ENCODE measurements around the gene ZNF581. TPM values are rescaled to one million over a fixed set of nuclear protein-coding genes. Genes with fewer than 3 reads are reported as not detected.

ZNF581 gene
- total RNA-seq, 1 experiment from 2014 or later, result 37.1 TPM

DNA sequence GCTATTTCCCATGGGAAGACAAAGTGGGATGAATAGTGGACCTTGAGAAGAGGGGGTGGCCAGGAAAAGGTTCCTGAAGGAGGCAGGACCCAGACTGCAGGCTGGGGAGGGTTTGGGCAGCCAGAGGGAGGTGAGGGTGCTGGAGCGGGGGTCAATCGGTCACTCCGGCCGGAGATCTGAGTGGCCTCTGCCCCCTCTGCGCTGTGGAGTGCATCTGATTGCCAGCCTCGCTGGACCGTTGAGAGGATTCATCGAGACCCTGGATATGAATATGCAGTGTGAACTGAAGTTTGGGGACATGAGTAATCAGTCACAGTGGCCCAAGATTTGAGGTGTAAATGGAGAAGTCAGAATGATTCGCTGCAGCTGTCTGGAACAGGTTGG, 8.1 kb upstream of the ZNF581 start:
- BruUV-seq (replicated peaks), result TSS peak; percentile 58

DNA sequence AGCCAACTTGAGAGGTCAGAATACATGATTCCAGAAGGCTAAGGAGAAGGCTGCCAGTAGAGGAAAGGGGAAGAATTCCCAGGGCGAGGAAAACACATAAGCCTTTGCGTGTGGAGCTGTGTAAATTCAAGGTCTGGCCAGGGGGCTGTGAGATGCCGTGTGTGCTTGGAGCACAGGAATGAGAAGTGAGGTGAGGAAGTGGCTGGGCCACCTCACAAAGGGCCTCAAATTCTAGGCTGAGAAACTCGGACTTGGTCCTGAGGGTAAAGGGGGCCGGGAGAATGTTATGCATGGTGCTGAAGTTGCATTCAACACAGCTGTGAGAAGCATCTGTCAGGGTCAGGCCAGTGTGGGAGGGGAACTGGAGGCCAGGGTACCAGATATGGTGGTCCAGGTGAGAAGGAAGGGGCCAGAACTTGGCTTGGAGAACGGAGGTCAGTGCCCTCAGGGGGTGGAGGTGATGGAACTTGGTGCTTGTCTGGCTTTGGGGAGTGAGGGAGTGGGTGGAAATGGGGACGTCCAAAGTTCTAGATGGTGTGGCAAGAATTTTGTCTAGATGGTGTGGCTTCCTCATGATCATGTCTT, 7.5 kb upstream of the ZNF581 start:
- intact Hi-C loops (cut with micrococcal nuclease; ENCODE audit: unreplicated experiment), result no loop called here

More for the DNA sequence above, 8.1 kb upstream of the ZNF581 start:
- POLR2A ChIA-PET (ENCODE audit: low non-redundant PET), result no interaction called here
- peaks cover 19% of the 10 kb centered on the region for H3K4me1 ChIP-seq (ENCODE audit: insufficient read depth, low read length, poor library complexity, severe bottlenecking)
- DNase-seq (ENCODE audit: low spot score), result no peak
- peak overlapping the region; percentile 87 for H3K27ac ChIP-seq (ENCODE audit: low read depth, low read length, poor library complexity, severe bottlenecking)
- intact Hi-C loops (cut with micrococcal nuclease; ENCODE audit: unreplicated experiment), result no loop called here
- CTCF ChIA-PET, result no interaction called here
- H3K36me3 ChIP-seq (ENCODE audit: insufficient read depth, low read length, poor library complexity, severe bottlenecking), result no peaks in the 10 kb centered on the region
- no peaks in the 10 kb centered on the region for H3K27me3 ChIP-seq (replicated peaks; ENCODE audit: insufficient read depth, low read depth, low read length, poor library complexity)
- H3K4me3 ChIP-seq (ENCODE audit: low read depth, low read length, poor library complexity, severe bottlenecking), result peak overlapping the region; percentile 70
- H3K9me3 ChIP-seq (ENCODE audit: low read depth, low read length, poor library complexity, severe bottlenecking), result no peaks in the 10 kb centered on the region
- TF ChIP-seq, protein P1, sequence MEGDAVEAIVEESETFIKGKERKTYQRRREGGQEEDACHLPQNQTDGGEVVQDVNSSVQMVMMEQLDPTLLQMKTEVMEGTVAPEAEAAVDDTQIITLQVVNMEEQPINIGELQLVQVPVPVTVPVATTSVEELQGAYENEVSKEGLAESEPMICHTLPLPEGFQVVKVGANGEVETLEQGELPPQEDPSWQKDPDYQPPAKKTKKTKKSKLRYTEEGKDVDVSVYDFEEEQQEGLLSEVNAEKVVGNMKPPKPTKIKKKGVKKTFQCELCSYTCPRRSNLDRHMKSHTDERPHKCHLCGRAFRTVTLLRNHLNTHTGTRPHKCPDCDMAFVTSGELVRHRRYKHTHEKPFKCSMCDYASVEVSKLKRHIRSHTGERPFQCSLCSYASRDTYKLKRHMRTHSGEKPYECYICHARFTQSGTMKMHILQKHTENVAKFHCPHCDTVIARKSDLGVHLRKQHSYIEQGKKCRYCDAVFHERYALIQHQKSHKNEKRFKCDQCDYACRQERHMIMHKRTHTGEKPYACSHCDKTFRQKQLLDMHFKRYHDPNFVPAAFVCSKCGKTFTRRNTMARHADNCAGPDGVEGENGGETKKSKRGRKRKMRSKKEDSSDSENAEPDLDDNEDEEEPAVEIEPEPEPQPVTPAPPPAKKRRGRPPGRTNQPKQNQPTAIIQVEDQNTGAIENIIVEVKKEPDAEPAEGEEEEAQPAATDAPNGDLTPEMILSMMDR (conservative IDR thresholded peaks at IDR 0.05; ENCODE audit: low read depth, low read length), result no peak
- no peak for TF ChIP-seq EZH2 (IDR thresholded peaks at IDR 0.05; ENCODE audit: borderline replicate concordance, low read depth, low read length, poor library complexity, severe bottlenecking)

DNA sequence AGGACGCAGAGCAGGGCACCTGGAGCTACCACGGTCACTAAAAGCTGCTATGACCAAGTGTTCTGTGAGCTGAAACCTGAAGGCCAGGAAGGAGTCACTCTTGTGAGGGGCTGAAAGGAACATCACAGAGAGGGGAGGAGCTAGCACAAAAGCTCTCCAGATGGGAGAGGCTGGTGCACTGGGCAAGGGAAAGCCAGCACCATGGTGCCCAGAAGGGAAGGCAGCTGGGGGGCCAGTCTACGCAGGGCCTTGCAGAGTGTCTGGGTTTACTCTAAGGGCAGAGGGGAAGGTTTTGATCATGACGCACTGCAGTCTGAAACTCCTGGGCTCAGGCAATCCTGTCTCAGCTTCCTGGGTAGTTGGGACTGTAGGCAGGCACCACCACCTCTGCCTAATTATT, 6.7 kb upstream of the ZNF581 start:
- no peak for TF ChIP-seq EZH2 (IDR thresholded peaks at IDR 0.05; ENCODE audit: borderline replicate concordance, low read depth, low read length, poor library complexity, severe bottlenecking)
- TF ChIP-seq, protein P1 (conservative IDR thresholded peaks at IDR 0.05; ENCODE audit: low read depth, low read length), result no peak
- CTCF ChIA-PET, result no interaction called here
- no TSS peak for BruUV-seq (replicated peaks)
- Histone ChIP-seq H3K36me3 (ENCODE audit: insufficient read depth, low read length, poor library complexity, severe bottlenecking) (no peaks in the 10 kb centered on the region), H3K4me3 (ENCODE audit: low read depth, low read length, poor library complexity, severe bottlenecking) (no peak overlapping the region), H3K27me3 (replicated peaks; ENCODE audit: insufficient read depth, low read depth, low read length, poor library complexity) (no peaks in the 10 kb centered on the region), H3K27ac (ENCODE audit: low read depth, low read length, poor library complexity, severe bottlenecking) (no peak overlapping the region), H3K9me3 (ENCODE audit: low read depth, low read length, poor library complexity, severe bottlenecking) (no peaks in the 10 kb centered on the region), H3K4me1 (ENCODE audit: insufficient read depth, low read length, poor library complexity, severe bottlenecking) (peaks cover 21% of the 10 kb centered on the region)
- DNase-seq (ENCODE audit: low spot score), result no peak
- intact Hi-C loops (cut with micrococcal nuclease; ENCODE audit: unreplicated experiment), result no loop called here
- POLR2A ChIA-PET (ENCODE audit: low non-redundant PET), result interaction anchor here (0.6 to 0.7 kb wide), 2 partner anchors 37 to 64 kb away, joined by 3 to 13 read pairs; no protein-coding TSS in a partner anchor

More for the DNA sequence above, 7.5 kb upstream of the ZNF581 start:
- no peaks in the 10 kb centered on the region for H3K36me3 ChIP-seq (ENCODE audit: insufficient read depth, low read length, poor library complexity, severe bottlenecking)
- H3K4me1 ChIP-seq (ENCODE audit: insufficient read depth, low read length, poor library complexity, severe bottlenecking), result peaks cover 21% of the 10 kb centered on the region
- ChIA-PET CTCF (interaction anchor here (0.6 kb wide), 1 partner anchor 618 kb away, joined by 5 read pairs; no protein-coding TSS in a partner anchor), POLR2A (ENCODE audit: low non-redundant PET) (no interaction called here)
- H3K9me3 ChIP-seq (ENCODE audit: low read depth, low read length, poor library complexity, severe bottlenecking), result no peaks in the 10 kb centered on the region
- no TSS peak for BruUV-seq (replicated peaks)
- H3K27ac ChIP-seq (ENCODE audit: low read depth, low read length, poor library complexity, severe bottlenecking), result no peak overlapping the region
- TF ChIP-seq, protein P1 (conservative IDR thresholded peaks at IDR 0.05; ENCODE audit: low read depth, low read length), result no peak
- TF ChIP-seq EZH2 (IDR thresholded peaks at IDR 0.05; ENCODE audit: borderline replicate concordance, low read depth, low read length, poor library complexity, severe bottlenecking), result no peak
- peak overlapping the region; percentile 70 for H3K4me3 ChIP-seq (ENCODE audit: low read depth, low read length, poor library complexity, severe bottlenecking)
- no peaks in the 10 kb centered on the region for H3K27me3 ChIP-seq (replicated peaks; ENCODE audit: insufficient read depth, low read depth, low read length, poor library complexity)
- DNase-seq (ENCODE audit: low spot score), result no peak
